Measurements from ENCODE around the gene POLR1E. TPM values are rescaled to one million over a fixed set of nuclear protein-coding genes. Genes with fewer than 3 reads are reported as not detected.

POLR1E gene
- total and polyA plus RNA-seq, 10 of the 15 experiments (the other 5 are each of a cell fraction or from before 2014, with no cell fraction given) = 13.7 to 71.3 (median 50.4) TPM

DNA sequence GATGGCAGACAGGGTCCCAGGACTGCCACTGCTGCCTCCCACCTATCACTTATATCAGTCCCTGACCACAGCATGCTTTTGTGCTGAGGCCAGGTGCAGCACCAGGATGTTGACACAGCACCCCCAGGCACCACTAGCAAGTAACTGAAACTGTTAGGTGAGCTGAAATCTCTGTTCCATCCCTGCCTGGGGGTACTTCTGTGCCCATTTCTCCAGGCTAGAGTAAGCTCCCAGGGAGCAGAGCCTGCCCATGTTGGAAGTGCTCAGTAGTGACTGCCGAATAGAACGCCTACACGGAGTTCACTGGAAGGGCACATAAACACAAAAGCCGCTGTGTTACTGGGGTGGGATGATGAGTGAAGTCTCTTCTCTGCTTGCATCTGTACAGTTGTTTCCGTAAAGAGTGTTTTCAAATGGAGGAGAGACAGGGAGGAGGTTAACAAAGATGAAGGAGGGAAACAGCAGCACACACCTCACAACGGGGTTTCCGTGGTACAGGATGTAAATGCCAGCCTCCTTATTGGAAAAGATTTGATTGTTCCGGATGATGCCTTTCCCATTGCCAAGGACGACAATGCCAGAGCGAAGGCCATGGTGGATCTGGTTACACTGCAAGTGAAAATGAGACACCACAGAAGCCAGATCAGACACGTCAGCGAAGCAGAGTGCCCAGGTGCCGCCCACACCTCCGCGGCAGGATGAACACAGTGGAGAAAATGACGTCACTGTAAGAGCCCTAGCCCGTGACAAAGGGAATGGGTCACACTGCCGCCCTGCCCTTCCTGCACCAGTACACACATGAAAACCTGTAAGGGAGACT lies 43.1 kb downstream of the POLR1E start (continued):
- TF ChIP-seq EGR1 (IDR thresholded peaks at IDR 0.05; ENCODE audit: borderline replicate concordance in 1 of 2, low read depth in 2 of 2, low read length in 2 of 2) (peak in 1 of 2 experiments; percentile 54; a peak in 1 of 3 replicates), CBFB (IDR thresholded peaks at IDR 0.05; ENCODE audit: low read depth) (no peak), HDGF (IDR thresholded peaks at IDR 0.05) (no peak), JUNB (IDR thresholded peaks at IDR 0.05) (peak; percentile 39; the same call in 1 of the 2 replicates), PRDM15 (CRISPR knock-in tag; IDR thresholded peaks at IDR 0.05) (0 out of 2 replicates have a peak, but pooled peaks have one; percentile 36)
- TF ChIP-seq, protein P1, sequence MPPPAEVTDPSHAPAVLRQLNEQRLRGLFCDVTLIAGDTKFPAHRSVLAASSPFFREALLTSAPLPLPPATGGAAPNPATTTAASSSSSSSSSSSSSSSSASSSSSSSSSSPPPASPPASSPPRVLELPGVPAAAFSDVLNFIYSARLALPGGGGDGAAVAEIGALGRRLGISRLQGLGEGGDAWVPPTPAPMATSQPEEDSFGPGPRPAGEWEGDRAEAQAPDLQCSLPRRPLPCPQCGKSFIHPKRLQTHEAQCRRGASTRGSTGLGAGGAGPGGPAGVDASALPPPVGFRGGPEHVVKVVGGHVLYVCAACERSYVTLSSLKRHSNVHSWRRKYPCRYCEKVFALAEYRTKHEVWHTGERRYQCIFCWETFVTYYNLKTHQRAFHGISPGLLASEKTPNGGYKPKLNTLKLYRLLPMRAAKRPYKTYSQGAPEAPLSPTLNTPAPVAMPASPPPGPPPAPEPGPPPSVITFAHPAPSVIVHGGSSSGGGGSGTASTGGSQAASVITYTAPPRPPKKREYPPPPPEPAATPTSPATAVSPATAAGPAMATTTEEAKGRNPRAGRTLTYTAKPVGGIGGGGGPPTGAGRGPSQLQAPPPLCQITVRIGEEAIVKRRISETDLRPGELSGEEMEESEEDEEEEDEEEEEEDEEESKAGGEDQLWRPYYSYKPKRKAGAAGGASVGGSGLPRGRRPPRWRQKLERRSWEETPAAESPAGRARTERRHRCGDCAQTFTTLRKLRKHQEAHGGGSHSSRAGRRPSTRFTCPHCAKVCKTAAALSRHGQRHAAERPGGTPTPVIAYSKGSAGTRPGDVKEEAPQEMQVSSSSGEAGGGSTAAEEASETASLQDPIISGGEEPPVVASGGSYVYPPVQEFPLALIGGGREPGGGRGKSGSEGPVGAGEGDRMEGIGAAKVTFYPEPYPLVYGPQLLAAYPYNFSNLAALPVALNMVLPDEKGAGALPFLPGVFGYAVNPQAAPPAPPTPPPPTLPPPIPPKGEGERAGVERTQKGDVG (CRISPR knock-in tag; IDR thresholded peaks at IDR 0.05) = no peak
- TF ChIP-seq, protein P2, sequence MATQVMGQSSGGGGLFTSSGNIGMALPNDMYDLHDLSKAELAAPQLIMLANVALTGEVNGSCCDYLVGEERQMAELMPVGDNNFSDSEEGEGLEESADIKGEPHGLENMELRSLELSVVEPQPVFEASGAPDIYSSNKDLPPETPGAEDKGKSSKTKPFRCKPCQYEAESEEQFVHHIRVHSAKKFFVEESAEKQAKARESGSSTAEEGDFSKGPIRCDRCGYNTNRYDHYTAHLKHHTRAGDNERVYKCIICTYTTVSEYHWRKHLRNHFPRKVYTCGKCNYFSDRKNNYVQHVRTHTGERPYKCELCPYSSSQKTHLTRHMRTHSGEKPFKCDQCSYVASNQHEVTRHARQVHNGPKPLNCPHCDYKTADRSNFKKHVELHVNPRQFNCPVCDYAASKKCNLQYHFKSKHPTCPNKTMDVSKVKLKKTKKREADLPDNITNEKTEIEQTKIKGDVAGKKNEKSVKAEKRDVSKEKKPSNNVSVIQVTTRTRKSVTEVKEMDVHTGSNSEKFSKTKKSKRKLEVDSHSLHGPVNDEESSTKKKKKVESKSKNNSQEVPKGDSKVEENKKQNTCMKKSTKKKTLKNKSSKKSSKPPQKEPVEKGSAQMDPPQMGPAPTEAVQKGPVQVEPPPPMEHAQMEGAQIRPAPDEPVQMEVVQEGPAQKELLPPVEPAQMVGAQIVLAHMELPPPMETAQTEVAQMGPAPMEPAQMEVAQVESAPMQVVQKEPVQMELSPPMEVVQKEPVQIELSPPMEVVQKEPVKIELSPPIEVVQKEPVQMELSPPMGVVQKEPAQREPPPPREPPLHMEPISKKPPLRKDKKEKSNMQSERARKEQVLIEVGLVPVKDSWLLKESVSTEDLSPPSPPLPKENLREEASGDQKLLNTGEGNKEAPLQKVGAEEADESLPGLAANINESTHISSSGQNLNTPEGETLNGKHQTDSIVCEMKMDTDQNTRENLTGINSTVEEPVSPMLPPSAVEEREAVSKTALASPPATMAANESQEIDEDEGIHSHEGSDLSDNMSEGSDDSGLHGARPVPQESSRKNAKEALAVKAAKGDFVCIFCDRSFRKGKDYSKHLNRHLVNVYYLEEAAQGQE (IDR thresholded peaks at IDR 0.05; ENCODE audit: low read depth, low read length) = no peak
- TF ChIP-seq, protein P3, sequence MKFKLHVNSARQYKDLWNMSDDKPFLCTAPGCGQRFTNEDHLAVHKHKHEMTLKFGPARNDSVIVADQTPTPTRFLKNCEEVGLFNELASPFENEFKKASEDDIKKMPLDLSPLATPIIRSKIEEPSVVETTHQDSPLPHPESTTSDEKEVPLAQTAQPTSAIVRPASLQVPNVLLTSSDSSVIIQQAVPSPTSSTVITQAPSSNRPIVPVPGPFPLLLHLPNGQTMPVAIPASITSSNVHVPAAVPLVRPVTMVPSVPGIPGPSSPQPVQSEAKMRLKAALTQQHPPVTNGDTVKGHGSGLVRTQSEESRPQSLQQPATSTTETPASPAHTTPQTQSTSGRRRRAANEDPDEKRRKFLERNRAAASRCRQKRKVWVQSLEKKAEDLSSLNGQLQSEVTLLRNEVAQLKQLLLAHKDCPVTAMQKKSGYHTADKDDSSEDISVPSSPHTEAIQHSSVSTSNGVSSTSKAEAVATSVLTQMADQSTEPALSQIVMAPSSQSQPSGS (IDR thresholded peaks at IDR 0.05; ENCODE audit: low read length) = peak; percentile 81
- TF ChIP-seq, protein P4, sequence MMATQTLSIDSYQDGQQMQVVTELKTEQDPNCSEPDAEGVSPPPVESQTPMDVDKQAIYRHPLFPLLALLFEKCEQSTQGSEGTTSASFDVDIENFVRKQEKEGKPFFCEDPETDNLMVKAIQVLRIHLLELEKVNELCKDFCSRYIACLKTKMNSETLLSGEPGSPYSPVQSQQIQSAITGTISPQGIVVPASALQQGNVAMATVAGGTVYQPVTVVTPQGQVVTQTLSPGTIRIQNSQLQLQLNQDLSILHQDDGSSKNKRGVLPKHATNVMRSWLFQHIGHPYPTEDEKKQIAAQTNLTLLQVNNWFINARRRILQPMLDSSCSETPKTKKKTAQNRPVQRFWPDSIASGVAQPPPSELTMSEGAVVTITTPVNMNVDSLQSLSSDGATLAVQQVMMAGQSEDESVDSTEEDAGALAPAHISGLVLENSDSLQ (IDR thresholded peaks at IDR 0.05) = 0 out of 2 replicates have a peak, but pooled peaks have one; percentile 13
- TF ChIP-seq, protein P5, sequence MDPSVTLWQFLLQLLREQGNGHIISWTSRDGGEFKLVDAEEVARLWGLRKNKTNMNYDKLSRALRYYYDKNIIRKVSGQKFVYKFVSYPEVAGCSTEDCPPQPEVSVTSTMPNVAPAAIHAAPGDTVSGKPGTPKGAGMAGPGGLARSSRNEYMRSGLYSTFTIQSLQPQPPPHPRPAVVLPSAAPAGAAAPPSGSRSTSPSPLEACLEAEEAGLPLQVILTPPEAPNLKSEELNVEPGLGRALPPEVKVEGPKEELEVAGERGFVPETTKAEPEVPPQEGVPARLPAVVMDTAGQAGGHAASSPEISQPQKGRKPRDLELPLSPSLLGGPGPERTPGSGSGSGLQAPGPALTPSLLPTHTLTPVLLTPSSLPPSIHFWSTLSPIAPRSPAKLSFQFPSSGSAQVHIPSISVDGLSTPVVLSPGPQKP (IDR thresholded peaks at IDR 0.05; ENCODE audit: low read depth, low read length) = no peak

Data from GM12878 (cell line).